Neural progenitor cell (in vitro differentiated cells): ENCODE results near the gene EP400. TPM values are rescaled to one million over a fixed set of nuclear protein-coding genes. Genes with fewer than 3 reads are reported as not detected.

ENCODE experiments used
- DNase-seq: peaks from one replicate; pipeline ENCODE4 v3.0.0-alpha.2; 2016; ENCODE audit warnings: low spot score
- H2AFZ ChIP-seq: fragments of 200-600 bp; sonication (generic); replicated peaks from 2 replicates; pipeline ENCODE4 v1.6.1; 2016; ENCODE audit warnings: antibody characterized with exemption
- H3F3A ChIP-seq: fragments of 200-600 bp; sonication (generic); 2 replicates; pipeline ENCODE4 v1.6.1; 2016; ENCODE audit warnings: antibody characterized with exemption, low read depth
- H3K27ac ChIP-seq: fragments of 200-600 bp; sonication (generic); 2 replicates; pipeline ENCODE4 v1.5.1; 2016; ENCODE audit warnings: mild to moderate bottlenecking
- H3K27me3 ChIP-seq: fragments of 200-600 bp; sonication (generic); 2 replicates; pipeline ENCODE4 v1.6.1; 2016; ENCODE audit warnings: mild to moderate bottlenecking, moderate library complexity
- H3K36me3 ChIP-seq: fragments of 200-600 bp; sonication (generic); 2 replicates; pipeline ENCODE4 v1.5.1; 2016
- H3K4me1 ChIP-seq: fragments of 200-600 bp; sonication (generic); 2 replicates; pipeline ENCODE4 v1.6.1; 2016; ENCODE audit warnings: mixed run types
- H3K4me2 ChIP-seq: fragments of 200-600 bp; sonication (generic); 2 replicates; pipeline ENCODE4 v1.6.1; 2016
- H3K4me3 ChIP-seq: fragments of 200-600 bp; sonication (generic); 2 replicates; pipeline ENCODE4 v1.5.1; 2016
- H3K79me2 ChIP-seq: fragments of 200-600 bp; sonication (generic); 2 replicates; pipeline ENCODE4 v1.6.1; 2016; ENCODE audit warnings: low read depth
- H3K9ac ChIP-seq: fragments of 200-600 bp; sonication (generic); 2 replicates; pipeline ENCODE4 v1.6.1; 2016
- H3K9me3 ChIP-seq: fragments of 200-600 bp; sonication (generic); 2 replicates; pipeline ENCODE4 v1.5.1; 2016; ENCODE audit warnings: low read depth
- H4K20me1 ChIP-seq: fragments of 200-600 bp; sonication (generic); 2 replicates; pipeline ENCODE4 v1.6.1; 2016; ENCODE audit warnings: low read depth
- H3K27ac Mint-ChIP-seq: 3 replicates; pipeline ENCODE4 v1.8.0; 2021; ENCODE audit warnings: mixed read lengths
- H3K27me3 Mint-ChIP-seq: 2 replicates; pipeline ENCODE4 v1.8.0; 2022; ENCODE audit warnings: low read depth, mild to moderate bottlenecking, inconsistent platforms, moderate library complexity, mixed read lengths; ENCODE audit not compliant: insufficient read depth
- H3K36me3 Mint-ChIP-seq: 3 replicates; pipeline ENCODE4 v1.8.0; 2021; ENCODE audit warnings: mixed read lengths
- H3K4me1 Mint-ChIP-seq: 3 replicates; pipeline ENCODE4 v1.8.0; 2021; ENCODE audit warnings: mixed read lengths
- H3K4me3 Mint-ChIP-seq: 3 replicates; pipeline ENCODE4 v1.8.0; 2021; ENCODE audit warnings: mild to moderate bottlenecking, moderate library complexity, mixed read lengths
- H3K9me3 Mint-ChIP-seq: 3 replicates; pipeline ENCODE4 v1.8.0; 2020; ENCODE audit warnings: mixed read lengths
- EZH2 ChIP-seq: fragments of 200-600 bp; sonication (generic); IDR thresholded peaks from 2 replicates; pipeline ENCODE4 v1.6.1; 2017; ENCODE audit warnings: antibody characterized with exemption, mild to moderate bottlenecking, moderate library complexity
- EZH2phosphoT487 ChIP-seq: fragments of 200-600 bp; sonication (generic); IDR thresholded peaks from 2 replicates; pipeline ENCODE4 v1.6.1; 2017; ENCODE audit warnings: antibody characterized with exemption
- total RNA-seq: library from RNA; depleted of rRNA; stranded (reverse); fragments of >200 nt; gene quantifications from 2 replicates; pipeline ENCODE4 v1.2.3, GENCODE V29; 2015; ENCODE audit warnings: low replicate concordance
- TF ChIP-seq, protein P1 (sequence below): fragments of 200-600 bp; sonication (generic); IDR thresholded peaks from 2 replicates; pipeline ENCODE4 v1.5.1; 2017; ENCODE audit warnings: antibody characterized with exemption, mild to moderate bottlenecking

EP400 gene
- total RNA-seq, 1 donor from 2014 or later, result 16.3 TPM

DNA sequence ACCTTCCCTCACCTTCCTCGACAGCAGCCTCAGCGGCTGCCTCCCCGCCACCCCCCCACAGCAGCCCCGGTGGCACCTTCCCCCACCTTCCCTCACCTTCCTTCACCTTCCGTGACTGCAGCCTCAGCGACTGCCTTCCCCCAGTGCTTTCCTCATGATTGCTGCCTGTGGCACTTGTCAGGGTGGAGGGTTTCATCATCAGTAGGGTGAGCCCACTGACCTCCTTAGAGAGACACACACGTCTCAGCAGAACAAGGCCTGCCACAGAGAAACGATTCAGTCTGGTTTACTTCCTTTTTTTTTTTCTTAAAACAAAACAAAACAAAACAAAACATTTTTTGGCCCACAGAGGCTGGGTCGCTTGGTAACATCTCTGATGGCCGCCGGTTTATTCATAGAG is 75.0 kb downstream of the EP400 start:
- Histone ChIP-seq H4K20me1 (peaks cover 5% of the 10 kb centered on the region), H3K4me3 (no peak overlapping the region), H3F3A (no peaks in the 10 kb centered on the region), H3K9me3 (no peaks in the 10 kb centered on the region), H3K79me2 (no peaks in the 10 kb centered on the region), H3K27me3 (no peaks in the 10 kb centered on the region), H3K4me2 (no peak overlapping the region), H2AFZ (no peak overlapping the region), H3K9ac (no peak overlapping the region), H3K36me3 (peaks cover 6% of the 10 kb centered on the region), H3K4me1 (no peaks in the 10 kb centered on the region), H3K27ac (no peak overlapping the region)
- TF ChIP-seq EZH2phosphoT487, result no peak
- no peak for TF ChIP-seq EZH2
- TF ChIP-seq, protein P1, sequence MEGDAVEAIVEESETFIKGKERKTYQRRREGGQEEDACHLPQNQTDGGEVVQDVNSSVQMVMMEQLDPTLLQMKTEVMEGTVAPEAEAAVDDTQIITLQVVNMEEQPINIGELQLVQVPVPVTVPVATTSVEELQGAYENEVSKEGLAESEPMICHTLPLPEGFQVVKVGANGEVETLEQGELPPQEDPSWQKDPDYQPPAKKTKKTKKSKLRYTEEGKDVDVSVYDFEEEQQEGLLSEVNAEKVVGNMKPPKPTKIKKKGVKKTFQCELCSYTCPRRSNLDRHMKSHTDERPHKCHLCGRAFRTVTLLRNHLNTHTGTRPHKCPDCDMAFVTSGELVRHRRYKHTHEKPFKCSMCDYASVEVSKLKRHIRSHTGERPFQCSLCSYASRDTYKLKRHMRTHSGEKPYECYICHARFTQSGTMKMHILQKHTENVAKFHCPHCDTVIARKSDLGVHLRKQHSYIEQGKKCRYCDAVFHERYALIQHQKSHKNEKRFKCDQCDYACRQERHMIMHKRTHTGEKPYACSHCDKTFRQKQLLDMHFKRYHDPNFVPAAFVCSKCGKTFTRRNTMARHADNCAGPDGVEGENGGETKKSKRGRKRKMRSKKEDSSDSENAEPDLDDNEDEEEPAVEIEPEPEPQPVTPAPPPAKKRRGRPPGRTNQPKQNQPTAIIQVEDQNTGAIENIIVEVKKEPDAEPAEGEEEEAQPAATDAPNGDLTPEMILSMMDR, result no peak
- DNase-seq, result no peak
- Mint-ChIP-seq H3K4me1 (no peaks in the 10 kb centered on the region), H3K4me3 (no peak overlapping the region), H3K36me3 (peaks cover 22% of the 10 kb centered on the region), H3K27ac (no peak overlapping the region), H3K27me3 (no peaks in the 10 kb centered on the region), H3K9me3 (no peaks in the 10 kb centered on the region)

DNA sequence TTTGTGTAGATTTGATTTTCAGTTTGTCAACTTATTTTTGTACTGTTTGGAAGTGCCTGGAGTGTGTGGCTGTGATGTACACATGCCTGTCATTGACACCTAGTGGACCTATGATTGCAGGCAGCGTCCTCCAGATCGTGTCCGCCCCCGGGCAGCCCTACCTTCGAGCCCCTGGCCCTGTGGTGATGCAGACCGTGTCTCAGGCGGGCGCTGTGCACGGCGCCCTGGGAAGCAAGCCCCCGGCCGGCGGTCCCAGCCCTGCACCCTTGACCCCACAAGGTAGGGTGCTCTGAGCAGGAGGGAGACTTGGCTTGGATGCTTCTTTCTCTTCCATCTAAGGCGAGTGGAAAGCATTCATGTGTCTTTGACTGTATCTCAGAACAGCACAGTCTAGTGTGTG is 75.8 kb downstream of the EP400 start:
- peaks cover 5% of the 10 kb centered on the region for H4K20me1 ChIP-seq
- no peak overlapping the region for H3K9ac ChIP-seq
- peaks cover 6% of the 10 kb centered on the region for H3K36me3 ChIP-seq
- H3K27me3 ChIP-seq, result no peaks in the 10 kb centered on the region
- no peak overlapping the region for H3K4me3 Mint-ChIP-seq
- no peak overlapping the region for H3K27ac ChIP-seq
- no peaks in the 10 kb centered on the region for H3K79me2 ChIP-seq
- no peaks in the 10 kb centered on the region for H3K9me3 ChIP-seq
- no peak overlapping the region for H3K4me2 ChIP-seq
- H3F3A ChIP-seq, result no peaks in the 10 kb centered on the region
- H3K4me1 Mint-ChIP-seq, result no peaks in the 10 kb centered on the region
- no peak overlapping the region for H3K27ac Mint-ChIP-seq
- no peak overlapping the region for H3K4me3 ChIP-seq
- H2AFZ ChIP-seq, result no peak overlapping the region
- H3K4me1 ChIP-seq, result no peaks in the 10 kb centered on the region
- H3K36me3 Mint-ChIP-seq, result peaks cover 27% of the 10 kb centered on the region
- H3K27me3 Mint-ChIP-seq, result no peaks in the 10 kb centered on the region
- no peak for TF ChIP-seq EZH2
- TF ChIP-seq, protein P1, result no peak
- no peak for TF ChIP-seq EZH2phosphoT487
- no peak for DNase-seq
- no peaks in the 10 kb centered on the region for H3K9me3 Mint-ChIP-seq

DNA sequence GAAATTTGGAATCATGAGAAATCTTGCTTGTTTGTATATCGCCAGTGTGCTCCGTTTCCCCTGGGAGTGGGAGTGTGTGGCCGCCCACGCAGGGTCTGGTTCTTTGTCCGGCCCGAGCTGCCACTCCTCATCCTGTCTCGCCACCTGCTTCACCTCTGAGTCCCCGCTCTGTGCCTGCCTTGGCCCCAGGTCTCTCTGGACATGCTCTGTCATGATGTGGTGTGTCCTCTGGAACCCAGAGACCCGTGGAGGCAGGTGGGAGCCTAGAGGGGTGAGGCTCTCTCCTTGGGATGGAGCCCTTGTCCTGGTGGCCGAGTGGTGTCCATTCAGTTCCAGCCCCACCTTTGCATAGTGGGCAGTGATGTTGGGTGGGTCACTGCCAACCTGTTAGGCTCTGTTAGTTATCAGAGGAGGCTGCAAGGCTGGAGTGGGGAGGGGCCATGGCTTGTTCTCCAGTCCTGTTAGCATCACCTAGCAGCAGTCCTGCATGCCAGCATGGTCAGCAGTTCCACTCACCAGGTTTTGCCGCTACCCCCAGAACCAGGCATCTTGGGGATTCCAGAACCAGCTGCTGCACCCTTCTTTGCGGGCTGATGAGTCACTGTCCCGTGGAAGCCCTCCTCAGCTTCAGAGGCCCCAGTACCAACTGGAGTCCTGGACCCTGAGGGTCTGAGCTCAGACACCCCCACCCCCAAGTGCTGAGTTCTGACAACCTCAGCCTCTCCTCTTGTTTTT is 76.5 kb downstream of the EP400 start:
- H3K4me3 Mint-ChIP-seq, result no peak overlapping the region
- no peaks in the 10 kb centered on the region for H3K27me3 Mint-ChIP-seq
- DNase-seq, result no peak
- Histone ChIP-seq H3K9ac (no peak overlapping the region), H3K4me2 (no peak overlapping the region), H3K27ac (no peak overlapping the region), H2AFZ (no peak overlapping the region), H3K27me3 (no peaks in the 10 kb centered on the region), H3K79me2 (no peaks in the 10 kb centered on the region), H3K4me1 (no peaks in the 10 kb centered on the region), H3K9me3 (no peaks in the 10 kb centered on the region), H3K36me3 (peaks cover 6% of the 10 kb centered on the region), H3F3A (no peaks in the 10 kb centered on the region), H3K4me3 (no peak overlapping the region), H4K20me1 (peaks cover 5% of the 10 kb centered on the region)
- TF ChIP-seq EZH2 (no peak), EZH2phosphoT487 (no peak)
- TF ChIP-seq, protein P1, result no peak
- H3K4me1 Mint-ChIP-seq, result no peaks in the 10 kb centered on the region
- no peak overlapping the region for H3K27ac Mint-ChIP-seq
- peaks cover 31% of the 10 kb centered on the region for H3K36me3 Mint-ChIP-seq
- no peaks in the 10 kb centered on the region for H3K9me3 Mint-ChIP-seq
